HG02981 (cell line): Measurements from ENCODE around the gene KRTAP2-4.
"Not testable (repeated sequence)": the region's sequence is repeated elsewhere in the genome, so short reads cannot be mapped to it uniquely, and the experiment has no call there.

Experiments
- ATAC-seq: cut with Tn5 transposase; IDR thresholded peaks from one replicate; pipeline ENCODE4 v1.9.1; 2021; ENCODE audit warnings: mild to moderate bottlenecking, moderate library complexity; ENCODE audit not compliant: unreplicated experiment

KRTAP2-4 gene

DNA sequence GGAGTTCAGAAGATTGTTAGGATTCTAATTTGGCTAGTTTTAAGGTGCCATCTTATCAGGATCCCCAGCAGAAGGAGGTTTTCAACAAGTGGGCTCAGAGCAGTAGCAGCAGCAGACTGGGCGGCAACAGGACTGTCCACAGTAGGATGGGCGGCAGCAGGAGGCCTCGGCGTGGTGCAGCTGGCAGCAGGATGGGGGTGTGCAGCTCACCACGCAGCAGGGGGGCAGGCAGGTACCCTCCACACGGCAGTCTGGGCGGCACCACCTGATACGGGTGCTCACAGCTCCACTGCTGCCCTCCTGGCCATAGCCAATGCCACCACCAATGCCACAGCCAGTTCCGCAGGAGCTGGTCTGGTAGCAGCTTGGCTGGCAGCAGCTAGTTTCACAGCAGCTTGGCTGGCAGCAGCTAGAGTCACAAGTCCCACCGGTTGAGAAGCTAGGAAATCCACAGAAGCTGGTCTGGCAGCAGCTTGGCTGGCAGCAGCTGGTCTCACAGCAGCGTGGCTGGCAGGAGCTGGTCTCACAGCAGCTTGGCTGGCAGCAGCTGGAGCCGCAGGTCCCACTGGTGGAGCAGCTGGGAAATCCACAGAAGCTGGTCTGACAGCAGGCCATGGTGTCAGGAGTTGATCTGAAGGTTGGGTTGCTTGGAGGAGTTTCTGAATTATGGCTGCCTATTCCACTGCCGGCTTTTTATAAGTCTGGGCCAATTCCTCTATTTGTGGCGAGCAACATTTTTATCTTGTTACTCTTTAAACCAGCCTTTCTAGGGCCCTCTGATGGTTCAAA, 24.7 kb downstream of the KRTAP2-4 start, which contains the start of gene KRTAP1-1:
KRTAP1-1 (minus strand) TSS at position 668 of the 789 bp plus-strand sequence; CDS start at position 615, 53 bp downstream.
- not testable (repeated sequence) for ATAC-seq

DNA sequence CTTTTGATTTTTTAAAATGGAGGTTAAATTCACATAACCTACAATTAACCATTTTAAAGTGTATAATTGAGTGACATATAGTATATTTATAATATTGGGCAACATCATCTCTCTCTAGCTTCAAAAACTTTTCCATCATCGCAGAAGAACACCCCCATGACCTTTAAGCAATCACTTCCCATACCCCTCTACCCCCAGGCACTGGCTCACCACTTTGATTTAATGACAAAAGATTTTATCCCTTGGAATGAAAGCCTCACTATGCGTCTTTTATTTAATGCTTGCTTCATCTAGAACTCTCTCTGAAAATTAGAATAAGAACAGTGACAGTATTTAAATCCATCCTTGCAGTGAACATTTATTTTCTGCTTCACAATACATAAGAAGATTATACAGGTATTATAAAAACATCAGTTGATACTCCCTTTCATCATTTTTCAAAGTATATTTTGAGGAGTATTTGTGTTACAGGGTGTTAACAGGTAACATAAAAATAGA, 27.8 kb downstream of the KRTAP2-4 start:
- ATAC-seq = no peak

DNA sequence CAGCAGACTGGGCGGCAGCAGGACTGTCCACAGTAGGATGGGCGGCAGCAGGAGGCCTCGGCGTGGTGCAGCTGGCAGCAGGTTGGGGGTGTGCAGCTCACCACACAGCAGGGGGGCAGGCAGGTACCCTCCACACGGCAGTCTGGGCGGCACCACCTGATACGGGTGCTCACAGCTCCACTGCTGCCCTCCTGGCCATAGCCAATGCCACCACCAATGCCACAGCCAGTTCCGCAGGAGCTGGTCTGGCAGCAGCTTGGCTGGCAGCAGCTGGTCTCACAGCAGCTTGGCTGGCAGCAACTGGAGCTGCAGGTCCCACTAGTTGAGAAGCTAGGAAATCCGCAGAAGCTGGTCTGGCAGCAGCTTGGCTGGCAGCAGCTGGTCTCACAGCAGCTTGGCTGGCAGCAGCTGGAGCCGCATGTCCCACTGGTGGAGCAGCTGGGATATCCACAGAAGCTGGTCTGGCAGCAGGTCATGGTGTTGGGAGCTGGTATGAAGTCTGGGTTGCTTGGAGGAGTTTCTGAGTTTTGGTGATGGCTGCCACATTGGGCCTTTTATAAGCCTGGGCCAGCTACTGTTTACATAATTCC, 31.2 kb downstream of the KRTAP2-4 start, which contains the start of gene KRTAP1-3:
KRTAP1-3 (minus strand) TSS at position 529 of the 590 bp plus-strand sequence; CDS start at position 476, 53 bp downstream.
- not testable (repeated sequence) for ATAC-seq

- no peak for ATAC-seq
Measured at GRCh38 chr17:41029633-41030245, 35.9 kb downstream of the KRTAP2-4 start, which contains the start of gene KRTAP1-4. TSS of gene KRTAP1-4 (minus strand) at chr17:41030195. CDS start at chr17:41030078, 117 bp downstream.

DNA sequence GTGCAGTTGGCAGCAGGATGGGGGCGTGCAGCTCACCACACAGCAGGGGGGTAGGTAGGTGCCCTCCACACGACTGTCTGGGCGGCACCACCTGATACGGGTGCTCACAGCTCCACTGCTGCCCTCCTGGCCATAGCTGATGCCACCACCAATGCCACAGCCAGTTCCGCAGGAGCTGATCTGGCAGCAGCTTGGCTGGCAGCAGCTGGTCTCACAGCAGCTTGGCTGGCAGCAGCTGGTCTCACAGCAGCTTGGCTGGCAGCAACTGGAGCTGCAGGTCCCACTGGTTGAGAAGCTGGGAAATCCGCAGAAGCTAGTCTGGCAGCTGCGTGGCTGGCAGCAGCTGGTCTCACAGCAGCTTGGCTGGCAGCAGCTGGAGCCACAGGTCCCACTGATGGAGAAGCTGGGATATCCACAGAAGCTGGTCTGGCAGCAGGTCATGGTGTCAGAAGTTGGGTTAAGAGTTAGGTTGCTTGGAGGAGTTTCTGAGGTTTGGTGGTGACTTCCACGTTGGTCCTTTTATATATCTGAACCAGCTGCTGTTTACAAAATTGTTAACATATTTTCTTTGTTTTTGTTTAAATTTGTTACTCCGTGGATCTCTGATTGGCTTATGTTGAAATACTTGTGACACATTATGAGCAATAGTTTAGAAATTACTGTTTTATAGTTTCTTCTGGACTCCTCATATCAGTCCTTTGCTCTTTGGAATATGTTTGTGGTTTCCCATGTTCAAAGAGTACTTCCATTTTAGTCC, 38.8 kb downstream of the KRTAP2-4 start, which contains the start of gene KRTAP1-5:
KRTAP1-5 (minus strand) TSS at position 494 of the 757 bp plus-strand sequence; CDS start at position 441, 53 bp downstream.
- no peak for ATAC-seq

GRCh38 chr17:41024697-41025096, 41.0 kb downstream of the KRTAP2-4 start:
- ATAC-seq = no peak

DNA sequence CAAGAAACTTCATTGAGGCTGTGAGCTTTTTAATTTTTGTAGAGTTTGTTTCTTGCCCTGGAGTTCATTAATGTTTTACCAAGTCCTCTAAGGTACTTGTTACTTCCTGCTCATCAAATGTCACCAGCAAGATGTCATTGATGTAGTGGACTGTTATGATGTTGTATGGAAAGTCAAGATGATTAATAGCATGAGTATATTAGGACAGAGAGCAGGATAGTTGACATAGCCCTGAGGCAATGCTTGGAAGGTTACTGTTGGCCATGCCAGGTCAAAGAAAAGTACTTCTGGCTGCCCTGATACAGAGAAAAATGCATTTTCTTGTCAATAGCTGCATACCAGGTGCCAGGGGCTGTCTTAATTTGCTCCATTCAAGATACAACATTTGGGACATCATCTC, 45.3 kb downstream of the KRTAP2-4 start:
- no peak for ATAC-seq

- no peak for ATAC-seq
Measured at GRCh38 chr17:41019415-41019814, 46.3 kb downstream of the KRTAP2-4 start.

DNA sequence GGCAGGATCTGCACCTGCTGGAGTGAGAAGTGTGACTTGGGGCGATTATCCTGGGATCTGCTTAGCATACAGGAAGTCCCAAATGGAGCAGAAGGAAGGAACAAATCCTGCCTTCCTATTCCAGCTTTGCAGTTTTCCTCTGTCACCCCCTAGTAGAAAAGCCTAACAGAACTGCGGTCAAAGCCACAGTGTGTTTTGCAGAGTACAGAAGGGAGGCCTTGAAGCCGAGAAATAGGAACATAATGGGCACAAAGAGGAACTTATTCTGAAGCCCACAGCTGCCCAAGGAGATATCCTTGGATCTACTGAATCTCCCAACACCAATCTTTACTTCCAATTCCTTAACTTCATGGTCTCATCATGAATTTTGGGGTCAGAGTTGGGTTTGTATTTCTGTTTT, 47.1 kb downstream of the KRTAP2-4 start:
- ATAC-seq = no peak

- ATAC-seq = no peak
Measured at GRCh38 chr17:41016578-41017215, 49.0 kb downstream of the KRTAP2-4 start.

GRCh38 chr17:41015454-41015853, 50.2 kb downstream of the KRTAP2-4 start:
- no peak for ATAC-seq
